Stimulated activated naive CD8-positive, alpha-beta T cell treated with anti-CD3 and anti-CD28 coated beads, Interleukin-15, Interleukin-2, amounts not matched to agents 100 U/mL and 50 U/mL, for 24 hours (primary cell): ENCODE measurements around the gene MBD5.
A peak's percentile ranks its signal among the peaks of the same experiment; 100 is the strongest.

Source experiments
- ATAC-seq: fragments of 150-1000 bp; cut with Tn5 transposase; one replicate; pipeline ENCODE4 v1.10.0; 2021
- DNase-seq: peaks from one replicate; pipeline ENCODE4 v3.0.0; 2021

The MBD5 gene

DNA sequence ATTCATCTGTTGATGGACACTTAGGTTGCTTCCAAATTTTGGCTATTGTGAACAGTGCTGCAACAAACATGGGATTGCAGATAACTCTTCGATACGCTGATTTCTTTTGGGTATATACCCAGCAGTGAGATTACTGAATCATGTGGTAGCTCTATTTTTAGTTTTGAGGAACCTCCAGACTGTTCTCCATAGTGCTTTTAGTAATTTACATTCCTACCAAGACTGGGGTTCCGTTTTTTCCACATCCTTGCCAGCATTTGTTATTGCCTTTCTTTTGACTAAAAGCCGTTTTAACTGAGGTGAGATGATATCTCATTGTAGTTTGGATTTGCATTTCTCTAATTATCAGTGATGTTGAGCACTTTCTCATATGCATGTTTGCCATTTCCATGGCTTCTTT lies 200.3 kb downstream of the MBD5 start:
- no peak for DNase-seq

DNA sequence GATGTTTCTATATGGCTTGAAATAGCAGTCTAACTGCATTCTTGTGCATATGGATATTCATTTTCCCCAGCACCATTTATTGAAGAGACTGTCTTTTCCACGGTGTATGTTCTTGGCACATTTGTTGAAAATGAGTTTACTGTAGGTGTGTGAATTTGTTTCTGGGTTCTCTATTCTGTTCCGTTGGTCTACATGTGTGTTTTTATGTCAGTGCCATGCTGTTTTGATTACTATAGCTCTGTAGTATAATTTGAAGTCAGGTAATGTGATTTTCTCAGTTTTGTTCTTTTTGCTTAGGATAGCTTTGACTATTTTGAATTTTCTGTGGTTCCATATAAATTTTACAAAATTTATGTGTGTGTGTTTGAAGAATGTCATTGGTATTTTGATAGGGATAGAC lies 201.0 kb downstream of the MBD5 start:
- DNase-seq: no peak
- no peak for ATAC-seq

More for the DNA sequence above, 200.3 kb downstream of the MBD5 start:
- ATAC-seq: no peak

GRCh38 chr2:148231858-148232257 lies 211.0 kb downstream of the MBD5 start:
- no peak for ATAC-seq
- DNase-seq: no peak

GRCh38 chr2:148234143-148234542 lies 213.3 kb downstream of the MBD5 start:
- ATAC-seq: no peak
- DNase-seq: no peak

- DNase-seq (no peak), ATAC-seq (no peak)
Observed at GRCh38 chr2:148237911-148238310, 217.0 kb downstream of the MBD5 start.

GRCh38 chr2:148238561-148238960 lies 217.7 kb downstream of the MBD5 start:
- no peak for ATAC-seq
- DNase-seq: no peak

- ATAC-seq: no peak
- DNase-seq: no peak
Observed at GRCh38 chr2:148240838-148241237, 219.9 kb downstream of the MBD5 start.

- DNase-seq (no peak), ATAC-seq (peak; percentile 57)
Observed at GRCh38 chr2:148244593-148245292, 223.9 kb downstream of the MBD5 start.

- no peak for DNase-seq
- no peak for ATAC-seq
Observed at GRCh38 chr2:148251993-148252392, 231.1 kb downstream of the MBD5 start.

- no peak for ATAC-seq
- no peak for DNase-seq
Observed at GRCh38 chr2:148252646-148253045, 231.8 kb downstream of the MBD5 start.

GRCh38 chr2:148253685-148254084 lies 232.8 kb downstream of the MBD5 start:
- ATAC-seq (no peak), DNase-seq (no peak)

GRCh38 chr2:148255929-148256328 lies 235.0 kb downstream of the MBD5 start:
- no peak for ATAC-seq

GRCh38 chr2:148257276-148257675 lies 236.4 kb downstream of the MBD5 start:
- DNase-seq (no peak), ATAC-seq (no peak)

More at GRCh38 chr2:148255929-148256328, 235.0 kb downstream of the MBD5 start:
- no peak for DNase-seq

DNA sequence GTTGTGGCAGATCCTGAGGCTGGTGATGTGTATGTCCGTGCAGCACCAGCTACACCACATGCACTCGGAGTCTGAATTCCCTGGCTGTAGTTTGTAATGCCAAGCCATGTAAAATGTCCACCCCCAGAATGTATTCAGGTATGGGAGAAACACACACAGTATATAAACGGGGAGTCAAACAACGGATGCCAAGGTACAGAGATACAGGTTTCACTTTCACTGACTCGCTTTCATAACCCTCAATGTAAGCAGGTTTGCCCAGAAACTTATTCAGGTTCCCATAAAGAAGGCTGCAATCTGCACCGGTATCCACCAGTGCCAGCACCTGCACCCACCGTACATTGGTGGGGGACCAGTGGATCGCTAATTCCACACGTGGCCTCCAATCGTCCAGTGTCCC lies 237.2 kb downstream of the MBD5 start:
- DNase-seq (no peak), ATAC-seq (no peak)

DNA sequence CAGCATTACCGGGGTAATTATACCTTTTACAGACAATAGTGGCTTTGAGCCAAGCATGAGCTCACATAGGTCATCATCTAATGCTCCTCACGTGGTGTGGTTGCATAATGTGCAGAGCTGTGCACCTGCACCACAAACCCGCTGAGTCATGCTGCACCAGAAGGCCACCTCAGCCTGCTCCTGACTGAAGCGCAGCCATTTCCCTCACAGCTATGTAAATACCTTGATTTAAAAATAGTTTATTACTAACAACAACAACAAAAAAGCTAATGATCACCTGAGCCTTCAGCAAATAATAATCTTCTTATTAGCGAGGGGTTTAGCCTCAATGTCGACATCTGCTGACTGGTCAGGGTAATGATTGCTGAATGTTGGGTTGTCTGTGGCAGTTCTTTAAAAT lies 238.8 kb downstream of the MBD5 start:
- DNase-seq: peak; percentile 8
- no peak for ATAC-seq

DNA sequence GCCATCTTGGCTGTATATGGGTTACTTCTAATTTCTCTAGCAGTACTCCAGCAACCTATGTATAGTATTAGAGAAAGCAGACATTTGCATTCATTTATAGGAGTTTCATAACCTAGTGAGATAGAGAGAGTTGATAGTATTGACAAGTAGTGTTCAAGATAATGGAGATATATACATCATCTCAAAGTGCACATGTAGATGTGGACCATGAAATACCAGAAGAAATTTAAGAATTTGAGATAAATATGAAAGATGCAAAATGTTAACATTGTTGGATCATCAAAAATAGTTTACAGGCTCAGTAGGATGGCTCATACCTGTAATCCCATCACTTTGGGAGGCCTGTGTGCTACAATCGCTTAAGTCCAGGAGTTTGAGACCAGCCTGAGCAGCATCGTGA lies 243.0 kb downstream of the MBD5 start:
- DNase-seq (no peak), ATAC-seq (no peak)

- no peak for DNase-seq
- no peak for ATAC-seq
Observed at GRCh38 chr2:148273158-148273691, 252.3 kb downstream of the MBD5 start.

GRCh38 chr2:148279216-148279615 lies 258.3 kb downstream of the MBD5 start:
- DNase-seq (no peak), ATAC-seq (no peak)

GRCh38 chr2:148282201-148282600 lies 261.3 kb downstream of the MBD5 start:
- no peak for DNase-seq

GRCh38 chr2:148292431-148292830 lies 271.5 kb downstream of the MBD5 start:
- no peak for ATAC-seq
- DNase-seq: no peak

More at GRCh38 chr2:148282201-148282600, 261.3 kb downstream of the MBD5 start:
- ATAC-seq: no peak

- DNase-seq: no peak
- no peak for ATAC-seq
Observed at GRCh38 chr2:148298196-148298595, 277.3 kb downstream of the MBD5 start.

DNA sequence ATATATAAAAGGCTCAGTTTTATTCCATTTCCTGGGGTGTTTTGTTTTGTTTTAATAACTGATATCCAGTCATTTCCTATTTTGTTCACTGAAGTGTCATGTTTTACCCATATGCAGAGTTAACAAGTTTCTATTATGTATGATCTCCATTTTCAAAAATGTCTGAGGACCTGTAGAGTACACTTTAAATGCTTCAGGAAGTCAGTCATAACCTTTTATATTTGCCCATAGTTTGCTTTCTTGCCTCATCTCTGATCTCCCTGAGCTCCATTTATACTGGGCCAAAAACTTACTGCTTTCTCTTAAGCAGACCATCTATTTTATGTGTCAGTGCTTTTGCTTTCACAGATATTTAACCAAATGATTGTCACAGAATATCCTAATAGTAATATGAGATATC lies 278.7 kb downstream of the MBD5 start:
- no peak for ATAC-seq

DNA sequence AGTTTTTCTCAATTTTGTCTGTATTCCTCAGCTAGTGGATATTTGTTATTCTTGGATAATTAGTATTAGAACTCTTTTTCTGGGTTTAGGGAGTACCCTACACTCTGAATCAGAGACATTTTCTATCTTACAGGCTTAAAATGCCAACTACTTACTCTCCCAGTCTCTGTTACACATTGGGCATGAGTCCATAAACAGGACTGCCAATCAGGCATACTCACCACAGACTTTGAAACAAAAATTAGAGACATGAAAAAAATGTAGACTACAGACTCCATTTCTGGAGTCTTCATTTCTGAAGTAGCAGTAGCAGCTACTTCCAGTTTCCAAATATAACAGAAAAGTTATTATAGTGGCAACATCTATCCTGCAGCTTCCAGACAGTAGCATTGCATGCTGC lies 279.7 kb downstream of the MBD5 start:
- DNase-seq (no peak), ATAC-seq (no peak)

More for the DNA sequence above, 278.7 kb downstream of the MBD5 start:
- no peak for DNase-seq

- no peak for ATAC-seq
- no peak for DNase-seq
Observed at GRCh38 chr2:148301362-148301761, 280.5 kb downstream of the MBD5 start.
